HEK293 (cell line): ENCODE results near the gene FRAS1.
A peak's percentile ranks its signal among the peaks of the same experiment; 100 is the strongest.
"Not testable (repeated sequence)": the region's sequence is repeated elsewhere in the genome, so short reads cannot be mapped to it uniquely, and the experiment has no call there.

Experiments
- CTCF ChIA-PET: fragments of 350-600 bp; formaldehyde crosslinking; extraction: SDS; loops from one replicate; lab custom pipeline; 2021; ENCODE audit warnings: antibody characterized with exemption; lab: Yijun Ruan, JAX
- POLR2A ChIA-PET: fragments of 300-600 bp; formaldehyde crosslinking; extraction: SDS; loops from one replicate; lab custom pipeline; 2020; ENCODE audit warnings: antibody characterized with exemption, inconsistent platforms; lab: Yijun Ruan, JAX
- H3K27ac ChIP-seq: fragments of 200-500 bp; sonication (Bioruptor generic); 2 replicates; pipeline ENCODE4 v1.5.1; 2014; ENCODE audit warnings: low read depth, low read length, control low read depth, inconsistent platforms; ENCODE audit errors: extremely low read depth
- H3K36me3 ChIP-seq, 2 experiments: fragments of 200-500 bp in 1 of 2; sonication (Bioruptor generic) in 1 of 2; 1 replicate in 1 of 2; 2 replicates in 1 of 2; pipeline ENCODE4 v1.5.1; 2014 to 2017; ENCODE audit warnings: inconsistent platforms in 2 of 2, low read length in 2 of 2; ENCODE audit not compliant: control insufficient read depth in 2 of 2, insufficient read depth in 1 of 2
- H3K4me1 ChIP-seq: fragments of 200-500 bp; sonication (Bioruptor generic); 2 replicates; pipeline ENCODE4 v1.5.1; 2014; ENCODE audit warnings: mild to moderate bottlenecking, low read length, inconsistent platforms; ENCODE audit not compliant: control insufficient read depth, insufficient read depth
- H3K4me3 ChIP-seq: 2 replicates; pipeline ENCODE4 v1.5.1; 2011; ENCODE audit warnings: low read depth, mild to moderate bottlenecking, control low read depth, low read length, moderate library complexity
- H3K9me3 ChIP-seq: fragments of 200-500 bp; sonication (Bioruptor generic); 2 replicates; pipeline ENCODE4 v1.5.1; 2014; ENCODE audit warnings: low read depth, low read length, inconsistent platforms; ENCODE audit not compliant: control insufficient read depth, insufficient read depth
- EGR2 ChIP-seq: fragments of 450-650 bp; formaldehyde crosslinking; IDR thresholded peaks from 2 replicates; pipeline ENCODE4 v1.5.1; 2016; ENCODE audit warnings: low read depth, missing biosample characterization, missing genetic modification characterization
- GLIS2 ChIP-seq: fragments of 450-650 bp; formaldehyde crosslinking; IDR thresholded peaks from 2 replicates; pipeline ENCODE4 v1.5.1; 2016; ENCODE audit warnings: missing biosample characterization, missing genetic modification characterization
- HOXC10 ChIP-seq: sonication (generic); formaldehyde crosslinking; IDR thresholded peaks from 2 replicates; pipeline ENCODE4 v1.8.1; 2023; ENCODE audit warnings: mild to moderate bottlenecking, missing genetic modification reagents
- ZNF112 ChIP-seq: fragments of 450-650 bp; formaldehyde crosslinking; IDR thresholded peaks from 2 replicates; pipeline ENCODE4 v1.5.0; 2017; ENCODE audit warnings: missing biosample characterization, missing genetic modification characterization
- ZNF223 ChIP-seq: fragments of 450-650 bp; formaldehyde crosslinking; IDR thresholded peaks from 2 replicates; pipeline ENCODE4 v1.5.1; 2016; ENCODE audit warnings: missing biosample characterization, missing genetic modification characterization
- ZNF501 ChIP-seq: fragments of 450-650 bp; formaldehyde crosslinking; IDR thresholded peaks from 2 replicates; pipeline ENCODE4 v1.5.1; 2016; ENCODE audit warnings: missing biosample characterization, missing genetic modification characterization
- ZNF558 ChIP-seq: fragments of 450-650 bp; formaldehyde crosslinking; IDR thresholded peaks from 2 replicates; pipeline ENCODE4 v1.5.1; 2016; ENCODE audit warnings: missing biosample characterization, missing genetic modification characterization
- ZNF561 ChIP-seq: fragments of 450-650 bp; IDR thresholded peaks from 2 replicates; pipeline ENCODE4 v1.5.1; 2018; ENCODE audit warnings: missing biosample characterization, missing genetic modification characterization, borderline replicate concordance
- ZNF623 ChIP-seq: fragments of 450-650 bp; formaldehyde crosslinking; IDR thresholded peaks from 2 replicates; pipeline ENCODE4 v1.5.1; 2016; ENCODE audit warnings: missing biosample characterization, missing genetic modification characterization
- ZNF654 ChIP-seq: fragments of 450-650 bp; formaldehyde crosslinking; IDR thresholded peaks from 2 replicates; pipeline ENCODE4 v1.5.1; 2016; ENCODE audit warnings: low read depth, missing biosample characterization, missing genetic modification characterization
- ZNF660 ChIP-seq: fragments of 450-650 bp; IDR thresholded peaks from 2 replicates; pipeline ENCODE4 v1.5.1; 2018; ENCODE audit warnings: missing biosample characterization, mild to moderate bottlenecking, missing genetic modification characterization
- ZNF776 ChIP-seq: fragments of 450-650 bp; formaldehyde crosslinking; IDR thresholded peaks from 2 replicates; pipeline ENCODE4 v1.5.0; 2017; ENCODE audit warnings: missing biosample characterization, missing genetic modification characterization, borderline replicate concordance
- TF ChIP-seq, protein P1 (sequence below): fragments of 450-650 bp; formaldehyde crosslinking; IDR thresholded peaks from 2 replicates; pipeline ENCODE4 v1.5.1; 2016; ENCODE audit warnings: missing biosample characterization, missing genetic modification characterization
- TF ChIP-seq, protein P2 (sequence below): fragments of 450-650 bp; formaldehyde crosslinking; IDR thresholded peaks from 2 replicates; pipeline ENCODE4 v1.5.1; 2016; ENCODE audit warnings: missing biosample characterization, missing genetic modification characterization

Gene FRAS1

DNA sequence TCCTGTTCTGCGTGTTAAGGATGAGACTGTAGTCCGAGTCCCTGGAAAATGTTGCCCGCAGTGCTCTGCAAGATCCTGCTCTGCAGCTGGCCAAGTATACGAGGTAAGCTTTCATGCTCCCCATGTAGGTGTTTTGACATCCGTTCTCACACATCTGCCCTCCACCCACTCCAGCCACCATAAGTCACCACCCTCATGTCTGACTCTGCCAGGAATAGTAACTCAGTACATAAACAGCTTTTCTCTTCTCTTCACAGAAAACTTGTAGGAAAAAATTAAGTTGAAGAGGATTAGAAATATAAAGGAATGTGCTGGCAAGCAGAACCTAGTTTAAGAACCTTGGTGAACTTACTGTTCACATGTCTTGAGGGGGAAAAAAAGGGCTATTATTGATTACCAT, 207.9 kb downstream of the FRAS1 start:
- TF ChIP-seq EGR2 (tag by site-specific recombination), result peak; percentile 8; the same call in 1 of the 2 replicates
- no peak for TF ChIP-seq HOXC10 (CRISPR knock-in tag)
- TF ChIP-seq, all 188 proteins: peak for 1
- CTCF ChIA-PET, result no interaction called here

DNA sequence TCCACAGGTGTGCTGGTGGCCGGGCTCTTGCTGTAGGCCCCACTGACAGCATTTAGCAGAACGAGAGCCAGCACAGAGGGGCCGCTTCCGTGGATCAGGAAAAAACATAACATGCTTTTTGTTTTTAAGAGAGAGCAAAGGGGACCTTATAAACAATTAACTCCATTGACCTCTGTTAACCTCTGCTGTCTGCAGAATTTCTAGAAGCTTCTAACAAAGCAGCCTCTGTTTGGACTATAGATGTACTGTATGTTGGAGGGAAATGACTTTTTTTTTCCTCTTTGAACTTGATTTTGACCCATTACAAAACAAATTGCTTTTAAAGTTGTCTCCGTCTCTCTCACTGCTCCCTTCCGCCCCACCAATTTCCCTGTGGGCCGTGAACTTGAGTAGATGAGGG, 210.7 kb downstream of the FRAS1 start:
- no peak for TF ChIP-seq ZNF112 (tag by site-specific recombination)
- no peak for TF ChIP-seq ZNF776 (tag by site-specific recombination)
- TF ChIP-seq ZNF223 (tag by site-specific recombination), result no peak
- no peak for TF ChIP-seq ZNF558
- no peak for TF ChIP-seq ZNF660 (tag by site-specific recombination)
- no peak for TF ChIP-seq ZNF501 (tag by site-specific recombination)
- TF ChIP-seq, protein P1, sequence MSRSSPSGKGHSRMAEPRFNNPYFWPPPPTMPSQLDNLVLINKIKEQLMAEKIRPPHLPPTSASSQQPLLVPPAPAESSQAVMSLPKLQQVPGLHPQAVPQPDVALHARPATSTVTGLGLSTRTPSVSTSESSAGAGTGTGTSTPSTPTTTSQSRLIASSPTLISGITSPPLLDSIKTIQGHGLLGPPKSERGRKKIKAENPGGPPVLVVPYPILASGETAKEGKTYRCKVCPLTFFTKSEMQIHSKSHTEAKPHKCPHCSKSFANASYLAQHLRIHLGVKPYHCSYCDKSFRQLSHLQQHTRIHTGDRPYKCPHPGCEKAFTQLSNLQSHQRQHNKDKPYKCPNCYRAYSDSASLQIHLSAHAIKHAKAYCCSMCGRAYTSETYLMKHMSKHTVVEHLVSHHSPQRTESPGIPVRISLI (tag by site-specific recombination), result no peak
- TF ChIP-seq ZNF654 (tag by site-specific recombination), result no peak
- no peak for TF ChIP-seq ZNF561
- no peak for TF ChIP-seq GLIS2 (tag by site-specific recombination)
- TF ChIP-seq, all 188 proteins: peak for 0
- Histone ChIP-seq H3K4me3 (no peak overlapping the region), H3K27ac (no peak overlapping the region), H3K36me3 (peaks cover 0 to 6% of the 10 kb centered on the region in 2 experiments; a peak in 1 of 3 replicates), H3K9me3 (no peaks in the 10 kb centered on the region), H3K4me1 (no peaks in the 10 kb centered on the region)
- POLR2A ChIA-PET, result interaction anchor here (1.4 kb wide), 1 partner anchor 12 kb away, joined by 3 read pairs; no protein-coding TSS in a partner anchor
- CTCF ChIA-PET, result no interaction called here

More for the DNA sequence above, 207.9 kb downstream of the FRAS1 start:
- H3K36me3 ChIP-seq, result peaks cover 0 to 6% of the 10 kb centered on the region in 2 experiments; a peak in 1 of 3 replicates
- no peak overlapping the region for H3K27ac ChIP-seq
- no peaks in the 10 kb centered on the region for H3K9me3 ChIP-seq
- H3K4me1 ChIP-seq, result no peaks in the 10 kb centered on the region
- no peak overlapping the region for H3K4me3 ChIP-seq
- POLR2A ChIA-PET, result no interaction called here

DNA sequence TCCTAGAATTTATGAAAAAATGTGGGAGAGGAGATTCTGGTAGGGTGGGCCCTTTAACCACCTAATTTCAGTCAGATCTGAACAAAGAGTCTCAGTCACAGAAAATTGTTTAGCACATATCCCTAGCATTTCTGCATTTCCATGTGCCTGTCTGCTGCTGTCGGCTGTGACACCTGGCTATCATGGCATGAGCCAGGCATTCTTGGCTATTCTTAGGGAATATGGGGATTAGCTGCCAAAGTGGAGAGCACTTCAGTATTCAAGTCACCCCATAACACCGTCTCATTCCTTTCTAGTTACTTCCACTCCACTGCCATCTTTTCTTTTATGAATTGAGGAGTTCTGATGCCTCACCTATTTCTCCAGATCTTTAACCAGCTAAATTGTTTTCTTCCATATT, 211.5 kb downstream of the FRAS1 start:
- no peak overlapping the region for H3K27ac ChIP-seq
- POLR2A ChIA-PET, result no interaction called here
- H3K9me3 ChIP-seq, result no peaks in the 10 kb centered on the region
- H3K4me3 ChIP-seq, result no peak overlapping the region
- no peak for TF ChIP-seq ZNF623 (tag by site-specific recombination)
- TF ChIP-seq, all 188 proteins: peak for 0
- CTCF ChIA-PET, result no interaction called here
- peaks cover 0 to 6% of the 10 kb centered on the region in 2 experiments; a peak in 1 of 3 replicates for H3K36me3 ChIP-seq
- no peaks in the 10 kb centered on the region for H3K4me1 ChIP-seq

DNA sequence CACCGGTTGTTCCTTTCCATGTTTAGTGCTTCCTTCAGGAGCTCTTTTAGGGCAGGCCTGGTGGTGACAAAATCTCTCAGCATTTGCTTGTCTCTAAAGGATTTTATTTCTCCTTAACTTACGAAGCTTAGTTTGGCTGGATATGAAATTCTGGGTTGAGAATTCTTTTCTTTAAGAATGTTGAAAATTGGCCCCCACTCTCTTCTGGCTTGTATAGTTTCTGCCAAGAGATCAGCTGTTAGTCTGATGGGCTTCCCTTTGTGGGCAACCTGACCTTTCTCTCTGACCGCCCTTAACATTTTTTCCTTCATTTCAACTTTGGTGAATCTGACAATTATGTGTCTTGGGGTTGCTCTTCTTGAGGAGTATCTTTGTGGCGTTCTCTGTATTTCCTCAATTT, 218.3 kb downstream of the FRAS1 start:
- H3K9me3 ChIP-seq, CTCF ChIA-PET, H3K4me1 ChIP-seq, POLR2A ChIA-PET, H3K27ac ChIP-seq, H3K4me3 ChIP-seq, H3K36me3 ChIP-seq: not testable (repeated sequence)

DNA sequence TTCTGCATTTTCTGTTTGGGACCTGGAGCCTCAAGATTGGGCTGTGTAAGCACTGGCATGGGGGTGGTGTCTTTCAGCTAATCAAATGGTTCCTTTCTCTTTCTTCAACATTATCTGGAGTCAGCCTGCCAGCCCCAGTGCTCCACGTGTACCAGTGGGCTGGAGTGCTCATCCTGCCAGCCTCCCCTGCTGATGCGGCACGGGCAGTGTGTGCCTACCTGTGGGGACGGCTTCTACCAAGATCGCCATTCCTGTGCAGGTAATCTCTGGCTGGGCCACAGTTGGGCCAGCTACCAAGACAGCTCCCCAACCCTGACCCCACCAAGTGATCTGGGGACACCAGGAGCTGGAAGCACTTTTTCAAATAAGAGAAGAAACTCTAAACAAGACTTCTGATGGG, 229.2 kb downstream of the FRAS1 start:
- H3K9me3 ChIP-seq, result no peaks in the 10 kb centered on the region
- TF ChIP-seq, protein P2, sequence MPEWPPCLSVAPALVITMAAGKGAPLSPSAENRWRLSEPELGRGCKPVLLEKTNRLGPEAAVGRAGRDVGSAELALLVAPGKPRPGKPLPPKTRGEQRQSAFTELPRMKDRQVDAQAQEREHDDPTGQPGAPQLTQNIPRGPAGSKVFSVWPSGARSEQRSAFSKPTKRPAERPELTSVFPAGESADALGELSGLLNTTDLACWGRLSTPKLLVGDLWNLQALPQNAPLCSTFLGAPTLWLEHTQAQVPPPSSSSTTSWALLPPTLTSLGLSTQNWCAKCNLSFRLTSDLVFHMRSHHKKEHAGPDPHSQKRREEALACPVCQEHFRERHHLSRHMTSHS, result no peak
- TF ChIP-seq, all 188 proteins: peak for 0
- CTCF ChIA-PET, result no interaction called here
- Histone ChIP-seq H3K36me3 (peaks cover 0 to 12% of the 10 kb centered on the region in 2 experiments; a peak in 1 of 3 replicates), H3K4me1 (no peaks in the 10 kb centered on the region), H3K27ac (no peak overlapping the region), H3K4me3 (no peak overlapping the region)
- POLR2A ChIA-PET, result no interaction called here
